Peyer's patch (tissue), 4 donors: Measurements from ENCODE around the gene ZFP62. TPM values are rescaled to one million over a fixed set of nuclear protein-coding genes. Genes with fewer than 3 reads are reported as not detected.

Experiments
- DNase-seq, 3 donors: peaks; one replicate each; pipeline ENCODE4 v3.0.0-alpha.2; 2017 to 2019
- H3K27ac ChIP-seq, 4 donors: fragments of 200-600 bp; sonication (generic); one replicate each; pipeline ENCODE4 v1.5.1; 2016 to 2019
- H3K27me3 ChIP-seq, 2 donors: fragments of 200-600 bp; sonication (generic); one replicate each; pipeline ENCODE4 v1.5.1; 2019
- H3K36me3 ChIP-seq, 3 donors: fragments of 200-600 bp; sonication (generic); one replicate each; pipeline ENCODE4 v1.5.1; 2016 to 2019
- H3K4me1 ChIP-seq, 4 donors: fragments of 200-600 bp; sonication (generic); one replicate each; pipeline ENCODE4 v1.5.1; 2016 to 2019
- H3K4me3 ChIP-seq, 4 donors: fragments of 200-600 bp; sonication (generic); 1 replicate in 3 of 4; 2 replicates in 1 of 4; pipeline ENCODE4 v1.5.1; 2016 to 2019; ENCODE audit warnings: mild to moderate bottlenecking in 1 of 4
- H3K9me3 ChIP-seq, 4 donors: fragments of 200-600 bp; sonication (generic); one replicate each; pipeline ENCODE4 v1.5.1; 2016 to 2019; ENCODE audit warnings: mild to moderate bottlenecking in 1 of 4
- CTCF ChIP-seq, 6 experiments: fragments of 450-650 bp in 4 of 6; fragments of 200-600 bp in 2 of 6; sonication (generic) in 1 of 6; IDR thresholded peaks; one replicate each; pipeline ENCODE4 v1.5.1; 2017 to 2019; ENCODE audit warnings: antibody characterized with exemption in 6 of 6, mild to moderate bottlenecking in 3 of 6, moderate library complexity in 1 of 6
- POLR2A ChIP-seq, 2 donors: fragments of 450-650 bp; IDR thresholded peaks; one replicate each; pipeline ENCODE4 v1.5.1; 2017; ENCODE audit warnings: antibody characterized with exemption in 2 of 2, mild to moderate bottlenecking in 2 of 2, moderate library complexity in 2 of 2
- total RNA-seq, 4 donors: library from RNA; depleted of rRNA; stranded (reverse); fragments of >200 nt; gene quantifications; one replicate each; pipeline ENCODE4 v1.1.0, GENCODE V29; 2016

ZFP62 gene
- total RNA-seq, 4 donors from 2014 or later, result 22.4 to 45.8 (median 36.4) TPM

GRCh38 chr5:180870276-180871068 lies 9.4 kb upstream of the ZFP62 start:
- DNase-seq, result no peak
- no peaks in the 10 kb centered on the region for H3K9me3 ChIP-seq
- no peaks in the 10 kb centered on the region for H3K27me3 ChIP-seq
- no peak overlapping the region for H3K4me3 ChIP-seq
- TF ChIP-seq POLR2A (IDR thresholded peaks at IDR 0.05) (no peak), CTCF (IDR thresholded peaks at IDR 0.05) (no peak)
- H3K4me1 ChIP-seq, result no peaks in the 10 kb centered on the region
- H3K36me3 ChIP-seq, result no peaks in the 10 kb centered on the region
- H3K27ac ChIP-seq, result no peak overlapping the region

- TF ChIP-seq CTCF (IDR thresholded peaks at IDR 0.05), result no peak
- no peak for TF ChIP-seq POLR2A (IDR thresholded peaks at IDR 0.05)
- no peaks in the 10 kb centered on the region for H3K4me1 ChIP-seq
Observed at GRCh38 chr5:180869587-180869986, 8.5 kb upstream of the ZFP62 start.

GRCh38 chr5:180868960-180869359 lies 7.9 kb upstream of the ZFP62 start:
- DNase-seq, result peak; percentile 75 to 95 (median 90)
- Histone ChIP-seq H3K4me3 (no peak overlapping the region), H3K27me3 (no peaks in the 10 kb centered on the region), H3K27ac (peak overlapping the region in 1 of 4 donors; percentile 9), H3K36me3 (no peaks in the 10 kb centered on the region), H3K9me3 (no peaks in the 10 kb centered on the region), H3K4me1 (no peaks in the 10 kb centered on the region)
- TF ChIP-seq CTCF (IDR thresholded peaks at IDR 0.05), result peak; percentile 27 to 96 (median 84)
- no peak for TF ChIP-seq POLR2A (IDR thresholded peaks at IDR 0.05)

More at GRCh38 chr5:180869587-180869986, 8.5 kb upstream of the ZFP62 start:
- H3K27ac ChIP-seq, result peak overlapping the region in 2 of 4 donors; percentile 3 to 9
- no peaks in the 10 kb centered on the region for H3K36me3 ChIP-seq
- no peak overlapping the region for H3K4me3 ChIP-seq
- DNase-seq, result no peak
- H3K27me3 ChIP-seq, result no peaks in the 10 kb centered on the region
- H3K9me3 ChIP-seq, result no peaks in the 10 kb centered on the region

GRCh38 chr5:180866985-180867384 lies 5.9 kb upstream of the ZFP62 start:
- DNase-seq, result no peak
- Histone ChIP-seq H3K4me3 (peak overlapping the region in 1 of 4 donors; percentile 9), H3K27ac (peak overlapping the region in 2 of 4 donors; percentile 69 to 78), H3K36me3 (no peaks in the 10 kb centered on the region), H3K4me1 (peaks cover 0 to 5% (median 0%) of the 10 kb centered on the region in 4 donors), H3K27me3 (no peaks in the 10 kb centered on the region), H3K9me3 (no peaks in the 10 kb centered on the region)
- no peak for TF ChIP-seq POLR2A (IDR thresholded peaks at IDR 0.05)
- no peak for TF ChIP-seq CTCF (IDR thresholded peaks at IDR 0.05)

GRCh38 chr5:180865981-180866695 lies 5.1 kb upstream of the ZFP62 start:
- DNase-seq, result no peak
- Histone ChIP-seq H3K27ac (peak overlapping the region in 2 of 4 donors; percentile 69 to 78), H3K4me1 (peaks cover 0 to 5% (median 1%) of the 10 kb centered on the region in 4 donors), H3K27me3 (no peaks in the 10 kb centered on the region), H3K9me3 (no peaks in the 10 kb centered on the region), H3K4me3 (peak overlapping the region in 1 of 4 donors; percentile 9), H3K36me3 (no peaks in the 10 kb centered on the region)
- TF ChIP-seq POLR2A (IDR thresholded peaks at IDR 0.05) (peak in 1 of 2 donors; percentile 28), CTCF (IDR thresholded peaks at IDR 0.05) (no peak)
